ENCODE measurements around the gene FAM161B. TPM values are rescaled to one million over a fixed set of nuclear protein-coding genes. Genes with fewer than 3 reads are reported as not detected.

Gene FAM161B
- total and polyA plus RNA-seq, 8 donors: 3.0 to 14.2 (median 13.2) TPM

- H3K4me1 ChIP-seq: peaks cover 8 to 29% of the 10 kb centered on the region in 2 donors
- no peak for TF ChIP-seq CTCF (IDR thresholded peaks at IDR 0.05)
- peaks cover 0 to 12% of the 10 kb centered on the region in 2 donors for H3K36me3 ChIP-seq
- no peak overlapping the region for H3K4me3 ChIP-seq
- no peak for DNase-seq
- no peaks in the 10 kb centered on the region for H3K27me3 ChIP-seq
- intact Hi-C loops (cut with DNase I): no loop called here
- H3K9me3 ChIP-seq: no peaks in the 10 kb centered on the region
- no peak overlapping the region for H3K27ac ChIP-seq
- ATAC-seq: peak; percentile 1
Measured at GRCh38 chr14:73945159-73945670, 4.7 kb downstream of the FAM161B start.

- DNase-seq (peak in 1 of 4 donors; percentile 76), ATAC-seq (peak; percentile 25)
- H3K4me3 ChIP-seq: no peak overlapping the region
- H3K36me3 ChIP-seq: peaks cover 0 to 14% of the 10 kb centered on the region in 2 donors
- peaks cover 8 to 29% of the 10 kb centered on the region in 2 donors for H3K4me1 ChIP-seq
- H3K27ac ChIP-seq: no peak overlapping the region
- intact Hi-C loops (cut with DNase I): no loop called here
- no peak for TF ChIP-seq CTCF (IDR thresholded peaks at IDR 0.05)
- H3K9me3 ChIP-seq: no peaks in the 10 kb centered on the region
- H3K27me3 ChIP-seq: no peaks in the 10 kb centered on the region
Measured at GRCh38 chr14:73944432-73945158, 5.3 kb downstream of the FAM161B start.

GRCh38 chr14:73943083-73943482 is 6.8 kb downstream of the FAM161B start:
- H3K4me1 ChIP-seq: peaks cover 8 to 23% of the 10 kb centered on the region in 2 donors
- peak; percentile 68 for ATAC-seq

GRCh38 chr14:73942180-73942579 is 7.7 kb downstream of the FAM161B start:
- H3K36me3 ChIP-seq: peaks cover 0 to 21% of the 10 kb centered on the region in 2 donors
- H3K27ac ChIP-seq: peak overlapping the region in 1 of 2 donors; percentile 65
- intact Hi-C loops (cut with DNase I): no loop called here
- TF ChIP-seq CTCF (IDR thresholded peaks at IDR 0.05): no peak
- H3K4me3 ChIP-seq: no peak overlapping the region
- H3K27me3 ChIP-seq: no peaks in the 10 kb centered on the region
- ATAC-seq: no peak
- no peak for DNase-seq
- H3K4me1 ChIP-seq: peaks cover 8 to 23% of the 10 kb centered on the region in 2 donors
- no peaks in the 10 kb centered on the region for H3K9me3 ChIP-seq

More at GRCh38 chr14:73943083-73943482, 6.8 kb downstream of the FAM161B start:
- TF ChIP-seq CTCF (IDR thresholded peaks at IDR 0.05): no peak
- intact Hi-C loops (cut with DNase I): no loop called here
- Histone ChIP-seq H3K4me3 (no peak overlapping the region), H3K27me3 (no peaks in the 10 kb centered on the region), H3K36me3 (peaks cover 0 to 14% of the 10 kb centered on the region in 2 donors), H3K27ac (peak overlapping the region in 1 of 2 donors; percentile 65), H3K9me3 (no peaks in the 10 kb centered on the region)
- peak in 2 of 4 donors; percentile 50 to 69 for DNase-seq

GRCh38 chr14:73937012-73937411 is 12.9 kb downstream of the FAM161B start:
- H3K4me3 ChIP-seq: no peak overlapping the region
- no peaks in the 10 kb centered on the region for H3K27me3 ChIP-seq
- H3K4me1 ChIP-seq: peaks cover 0 to under 1% of the 10 kb centered on the region in 2 donors
- no peak overlapping the region for H3K27ac ChIP-seq
- no peaks in the 10 kb centered on the region for H3K9me3 ChIP-seq
- TF ChIP-seq CTCF (IDR thresholded peaks at IDR 0.05): no peak
- peaks cover 0 to 58% of the 10 kb centered on the region in 2 donors for H3K36me3 ChIP-seq
- ATAC-seq (no peak), DNase-seq (no peak)
- intact Hi-C loops (cut with DNase I): no loop called here
